OCI-LY1 (cell line): Measurements from ENCODE around the gene CIRBP.

Experiments
- EZH2 ChIP-seq: fragments of 200-600 bp; sonication (generic), shearing (Covaris generic); IDR thresholded peaks from 2 replicates; pipeline ENCODE4 v1.8.0; 2017; ENCODE audit warnings: borderline replicate concordance, mixed run types, mild to moderate bottlenecking, antibody characterized with exemption, low read length, moderate library complexity, mixed read lengths
- TF ChIP-seq, protein P1 (sequence below): fragments of 200-600 bp; sonication (generic), shearing (Covaris generic); IDR thresholded peaks from 2 replicates; pipeline ENCODE4 v1.5.1; 2017; ENCODE audit warnings: mild to moderate bottlenecking, antibody characterized with exemption, low read length, moderate library complexity, mixed read lengths

GRCh38 chr19:1249990-1250436 is 19.1 kb upstream of the CIRBP start:
- TF ChIP-seq EZH2 = no peak
- TF ChIP-seq, protein P1, sequence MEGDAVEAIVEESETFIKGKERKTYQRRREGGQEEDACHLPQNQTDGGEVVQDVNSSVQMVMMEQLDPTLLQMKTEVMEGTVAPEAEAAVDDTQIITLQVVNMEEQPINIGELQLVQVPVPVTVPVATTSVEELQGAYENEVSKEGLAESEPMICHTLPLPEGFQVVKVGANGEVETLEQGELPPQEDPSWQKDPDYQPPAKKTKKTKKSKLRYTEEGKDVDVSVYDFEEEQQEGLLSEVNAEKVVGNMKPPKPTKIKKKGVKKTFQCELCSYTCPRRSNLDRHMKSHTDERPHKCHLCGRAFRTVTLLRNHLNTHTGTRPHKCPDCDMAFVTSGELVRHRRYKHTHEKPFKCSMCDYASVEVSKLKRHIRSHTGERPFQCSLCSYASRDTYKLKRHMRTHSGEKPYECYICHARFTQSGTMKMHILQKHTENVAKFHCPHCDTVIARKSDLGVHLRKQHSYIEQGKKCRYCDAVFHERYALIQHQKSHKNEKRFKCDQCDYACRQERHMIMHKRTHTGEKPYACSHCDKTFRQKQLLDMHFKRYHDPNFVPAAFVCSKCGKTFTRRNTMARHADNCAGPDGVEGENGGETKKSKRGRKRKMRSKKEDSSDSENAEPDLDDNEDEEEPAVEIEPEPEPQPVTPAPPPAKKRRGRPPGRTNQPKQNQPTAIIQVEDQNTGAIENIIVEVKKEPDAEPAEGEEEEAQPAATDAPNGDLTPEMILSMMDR = no peak
